ENCODE measurements around the gene GH2. TPM values are rescaled to one million over a fixed set of nuclear protein-coding genes. Genes with fewer than 3 reads are reported as not detected.

Gene GH2
- total RNA-seq, 2 donors from 2014 or later: not detected

- Histone ChIP-seq H3K36me3 (peaks cover 83% of the 10 kb centered on the region), H3K4me1 (peaks cover 0 to 43% of the 10 kb centered on the region in 2 donors), H3K27me3 (no peaks in the 10 kb centered on the region), H3K9me3 (no peaks in the 10 kb centered on the region), H3K4me3 (no peak overlapping the region), H3K27ac (no peak overlapping the region)
- no peak for TF ChIP-seq CTCF (IDR thresholded peaks at IDR 0.05)
- no peak for DNase-seq (ENCODE audit: low spot score)
Observed at GRCh38 chr17:63833741-63834373, 47.9 kb downstream of the GH2 start.

- Histone ChIP-seq H3K27ac (no peak overlapping the region), H3K27me3 (no peaks in the 10 kb centered on the region), H3K9me3 (no peaks in the 10 kb centered on the region), H3K36me3 (peaks cover 83% of the 10 kb centered on the region), H3K4me3 (no peak overlapping the region), H3K4me1 (peaks cover 0 to 43% of the 10 kb centered on the region in 2 donors)
- TF ChIP-seq CTCF (IDR thresholded peaks at IDR 0.05): no peak
- DNase-seq (ENCODE audit: low spot score): no peak
Observed at GRCh38 chr17:63833026-63833740, 48.6 kb downstream of the GH2 start.

- H3K27ac ChIP-seq: no peak overlapping the region
- H3K27me3 ChIP-seq: no peaks in the 10 kb centered on the region
- no peaks in the 10 kb centered on the region for H3K9me3 ChIP-seq
- H3K4me3 ChIP-seq: no peak overlapping the region
- no peak for TF ChIP-seq CTCF (IDR thresholded peaks at IDR 0.05)
- peaks cover 0 to 40% of the 10 kb centered on the region in 2 donors for H3K4me1 ChIP-seq
- DNase-seq (ENCODE audit: low spot score): no peak
- H3K36me3 ChIP-seq: peaks cover 83% of the 10 kb centered on the region
Observed at GRCh38 chr17:63832455-63832854, 49.3 kb downstream of the GH2 start.

GRCh38 chr17:63832014-63832413 lies 49.7 kb downstream of the GH2 start:
- H3K4me3 ChIP-seq: no peak overlapping the region
- peaks cover 0 to 35% of the 10 kb centered on the region in 2 donors for H3K4me1 ChIP-seq
- no peak for TF ChIP-seq CTCF (IDR thresholded peaks at IDR 0.05)
- H3K27me3 ChIP-seq: no peaks in the 10 kb centered on the region
- DNase-seq (ENCODE audit: low spot score): no peak
- H3K9me3 ChIP-seq: no peaks in the 10 kb centered on the region
- no peak overlapping the region for H3K27ac ChIP-seq
- H3K36me3 ChIP-seq: peaks cover 79% of the 10 kb centered on the region

- no peaks in the 10 kb centered on the region for H3K27me3 ChIP-seq
- H3K27ac ChIP-seq: no peak overlapping the region
- no peaks in the 10 kb centered on the region for H3K9me3 ChIP-seq
- peaks cover 74% of the 10 kb centered on the region for H3K36me3 ChIP-seq
- DNase-seq (ENCODE audit: low spot score): no peak
- no peak for TF ChIP-seq CTCF (IDR thresholded peaks at IDR 0.05)
- H3K4me1 ChIP-seq: peaks cover 0 to 34% of the 10 kb centered on the region in 2 donors
- H3K4me3 ChIP-seq: no peak overlapping the region
Observed at GRCh38 chr17:63831505-63831904, 50.2 kb downstream of the GH2 start.

All from right atrium auricular region (tissue), 2 donors.